ENCODE measurements around the gene CFAP61. TPM values are rescaled to one million over a fixed set of nuclear protein-coding genes. Genes with fewer than 3 reads are reported as not detected.
"Not testable (repeated sequence)": the region's sequence is repeated elsewhere in the genome, so short reads cannot be mapped to it uniquely, and the experiment has no call there.

Gene CFAP61
- total RNA-seq, 2 experiments from 2014 or later = not detected

DNA sequence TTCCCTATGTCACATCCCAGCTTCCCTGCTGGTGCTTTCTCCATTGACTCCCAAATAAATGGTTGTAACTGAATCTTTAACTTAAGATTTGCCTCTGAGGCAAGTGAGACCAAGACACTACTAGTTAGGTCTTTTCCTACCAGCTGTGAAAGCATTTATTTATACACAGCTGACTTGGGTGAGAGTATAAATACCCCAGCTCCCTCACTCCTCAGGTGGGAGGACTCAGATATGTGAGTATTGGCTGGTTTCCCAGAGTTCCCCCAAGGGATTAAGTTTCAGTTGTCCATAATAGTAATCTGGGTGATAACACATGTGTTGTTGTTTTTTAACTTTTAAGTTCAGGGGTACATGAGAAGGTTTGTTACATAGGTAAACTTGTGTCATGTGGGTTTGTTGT, 49.8 kb downstream of the CFAP61 start:
- CTCF ChIA-PET = no interaction called here
- Mint-ChIP-seq H3K9me3 (no peaks in the 10 kb centered on the region), H3K27me3 (peaks cover 16% of the 10 kb centered on the region), H3K4me1 (ENCODE audit: low read depth) (no peaks in the 10 kb centered on the region), H3K4me3 (no peak overlapping the region), H3K36me3 (ENCODE audit: low read depth) (no peaks in the 10 kb centered on the region), H3K27ac (no peak overlapping the region)
- ATAC-seq (no peak), DNase-seq (no peak)
- no peak for TF ChIP-seq CTCF (IDR thresholded peaks at IDR 0.05)
- POLR2A ChIA-PET = no interaction called here
- intact Hi-C loops (cut with micrococcal nuclease) = no loop called here

DNA sequence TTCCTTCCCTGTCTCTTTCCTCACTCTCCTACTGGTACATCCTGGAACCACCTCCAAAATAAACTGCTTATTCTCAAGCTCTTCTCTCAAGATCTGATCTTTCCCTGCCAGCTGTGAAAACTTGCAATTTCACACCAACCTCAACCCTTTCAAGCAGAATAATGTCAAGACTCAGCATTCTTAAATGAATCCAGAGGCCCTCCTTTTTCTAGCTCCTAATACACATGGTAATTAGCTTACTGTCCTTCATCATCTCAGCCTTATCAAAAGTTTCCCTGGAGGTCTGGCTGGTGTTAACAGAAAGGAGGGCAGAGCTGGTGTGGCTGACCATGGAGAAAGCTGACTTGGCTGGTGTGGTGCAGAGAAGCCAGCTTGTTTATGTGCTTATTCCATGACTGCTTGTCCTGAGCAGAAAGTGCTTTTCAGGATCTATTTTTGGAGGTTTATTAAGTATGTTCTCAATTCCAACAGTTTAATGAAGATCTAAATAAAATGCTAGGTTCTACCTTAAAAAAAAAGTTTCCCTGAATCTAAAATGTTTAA, 50.5 kb downstream of the CFAP61 start:
- intact Hi-C loops (cut with micrococcal nuclease) = no loop called here
- Mint-ChIP-seq H3K27me3 (peaks cover 12% of the 10 kb centered on the region), H3K4me1 (ENCODE audit: low read depth) (no peaks in the 10 kb centered on the region), H3K4me3 (no peak overlapping the region), H3K27ac (no peak overlapping the region), H3K36me3 (ENCODE audit: low read depth) (no peaks in the 10 kb centered on the region), H3K9me3 (no peaks in the 10 kb centered on the region)
- no peak for DNase-seq
- POLR2A ChIA-PET = interaction anchor here (0.6 kb wide), 1 partner anchor 491 kb away, joined by 3 read pairs; no protein-coding TSS in a partner anchor
- no peak for TF ChIP-seq CTCF (IDR thresholded peaks at IDR 0.05)
- CTCF ChIA-PET = interaction anchor here (0.7 kb wide), 1 partner anchor 10 kb away, joined by 3 read pairs; no protein-coding TSS in a partner anchor
- no peak for ATAC-seq

DNA sequence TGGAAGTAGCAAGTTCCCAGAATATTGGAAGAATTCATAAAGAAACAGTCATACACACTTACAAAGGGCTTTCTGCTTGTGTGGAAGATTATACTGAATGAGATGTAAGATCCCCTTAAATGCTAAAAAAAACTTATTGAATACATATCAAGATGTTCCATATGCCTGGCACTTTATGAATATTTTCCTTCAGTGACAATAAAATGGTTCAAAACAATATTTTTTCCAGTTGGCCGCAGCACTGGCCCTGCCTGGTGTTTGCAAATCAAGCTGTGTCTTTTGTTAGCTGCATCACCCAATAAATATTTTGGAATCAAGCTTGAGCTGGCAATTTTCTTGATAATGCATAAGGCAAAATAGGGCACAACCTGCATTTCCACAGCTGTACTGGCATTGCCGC, 51.2 kb downstream of the CFAP61 start:
- no peak for DNase-seq
- H3K27ac Mint-ChIP-seq = no peak overlapping the region
- no peaks in the 10 kb centered on the region for H3K4me1 Mint-ChIP-seq (ENCODE audit: low read depth)
- intact Hi-C loops (cut with micrococcal nuclease) = no loop called here
- H3K4me3 Mint-ChIP-seq = no peak overlapping the region
- no peak for TF ChIP-seq CTCF (IDR thresholded peaks at IDR 0.05)
- POLR2A ChIA-PET = no interaction called here
- ATAC-seq = no peak
- H3K36me3 Mint-ChIP-seq (ENCODE audit: low read depth) = no peaks in the 10 kb centered on the region
- CTCF ChIA-PET = interaction anchor here (0.7 kb wide), 1 partner anchor 11 kb away, joined by 3 read pairs; no protein-coding TSS in a partner anchor
- peaks cover 10% of the 10 kb centered on the region for H3K27me3 Mint-ChIP-seq
- H3K9me3 Mint-ChIP-seq = no peaks in the 10 kb centered on the region

- H3K4me3 Mint-ChIP-seq; H3K27ac Mint-ChIP-seq; intact Hi-C loops (cut with micrococcal nuclease); ATAC-seq; H3K4me1 Mint-ChIP-seq (ENCODE audit: low read depth); H3K9me3 Mint-ChIP-seq; POLR2A ChIA-PET; H3K36me3 Mint-ChIP-seq (ENCODE audit: low read depth); CTCF ChIA-PET; DNase-seq: not testable (repeated sequence)
- H3K27me3 Mint-ChIP-seq = peaks cover 19% of the 10 kb centered on the region
Measured at GRCh38 chr20:20123187-20123586, 70.9 kb downstream of the CFAP61 start.

DNA sequence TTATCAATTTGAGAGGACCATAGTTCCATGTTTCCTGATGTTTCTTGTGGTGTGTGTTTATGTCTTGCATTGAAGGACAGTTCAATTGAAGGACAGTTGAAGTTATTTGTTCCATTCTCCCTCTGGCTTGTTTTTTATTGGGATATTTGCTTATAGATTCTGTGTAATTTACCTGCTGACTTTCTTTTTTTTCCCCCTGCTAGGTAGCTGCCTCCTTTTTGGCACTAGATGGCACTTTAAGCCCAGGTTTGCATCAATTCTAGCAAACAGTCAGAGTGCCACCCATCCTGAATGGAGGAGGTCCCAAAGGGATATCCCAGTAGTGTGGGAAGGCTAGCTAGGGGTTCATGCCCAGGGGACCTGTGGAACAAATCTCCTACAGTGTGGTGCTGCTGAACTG, 78.1 kb downstream of the CFAP61 start:
- no peak for DNase-seq
- H3K4me3 Mint-ChIP-seq = no peak overlapping the region

More for the DNA sequence above, 78.1 kb downstream of the CFAP61 start:
- CTCF ChIA-PET = interaction anchor here (0.6 to 1.1 kb wide), 2 partner anchors 379 to 465 kb away, joined by 3 to 4 read pairs; no protein-coding TSS in a partner anchor
- Mint-ChIP-seq H3K36me3 (ENCODE audit: low read depth) (peaks cover 2% of the 10 kb centered on the region), H3K4me1 (ENCODE audit: low read depth) (no peaks in the 10 kb centered on the region), H3K27ac (no peak overlapping the region), H3K27me3 (peaks cover 11% of the 10 kb centered on the region), H3K9me3 (peaks cover 9% of the 10 kb centered on the region)
- POLR2A ChIA-PET = interaction anchor here (0.6 kb wide), 1 partner anchor 714 kb away, joined by 3 read pairs; no protein-coding TSS in a partner anchor
- no peak for TF ChIP-seq CTCF (IDR thresholded peaks at IDR 0.05)
- ATAC-seq = no peak
- intact Hi-C loops (cut with micrococcal nuclease) = no loop called here

All from activated CD8-positive, alpha-beta T cell treated with anti-CD3 and anti-CD28 coated beads for 36 hours (primary cell).